Esophagus mucosa (tissue), 1 donor: ENCODE results near the gene DCP1A. TPM values are rescaled to one million over a fixed set of nuclear protein-coding genes. Genes with fewer than 3 reads are reported as not detected.
"Not testable (repeated sequence)": the region's sequence is repeated elsewhere in the genome, so short reads cannot be mapped to it uniquely, and the experiment has no call there.

Experiments used
- ATAC-seq: fragments of 200-7000 bp; cut with Tn5 transposase; one replicate; pipeline ENCODE4 v1.9.1; 2020
- total RNA-seq: library from RNA; stranded (reverse); gene quantifications from one replicate; pipeline ENCODE4 v1.2.4, GENCODE V29; 2023
- donor health status: DM: yes; HTN: yes; CAD: no.

DCP1A gene
- total RNA-seq: 11.3 TPM

DNA sequence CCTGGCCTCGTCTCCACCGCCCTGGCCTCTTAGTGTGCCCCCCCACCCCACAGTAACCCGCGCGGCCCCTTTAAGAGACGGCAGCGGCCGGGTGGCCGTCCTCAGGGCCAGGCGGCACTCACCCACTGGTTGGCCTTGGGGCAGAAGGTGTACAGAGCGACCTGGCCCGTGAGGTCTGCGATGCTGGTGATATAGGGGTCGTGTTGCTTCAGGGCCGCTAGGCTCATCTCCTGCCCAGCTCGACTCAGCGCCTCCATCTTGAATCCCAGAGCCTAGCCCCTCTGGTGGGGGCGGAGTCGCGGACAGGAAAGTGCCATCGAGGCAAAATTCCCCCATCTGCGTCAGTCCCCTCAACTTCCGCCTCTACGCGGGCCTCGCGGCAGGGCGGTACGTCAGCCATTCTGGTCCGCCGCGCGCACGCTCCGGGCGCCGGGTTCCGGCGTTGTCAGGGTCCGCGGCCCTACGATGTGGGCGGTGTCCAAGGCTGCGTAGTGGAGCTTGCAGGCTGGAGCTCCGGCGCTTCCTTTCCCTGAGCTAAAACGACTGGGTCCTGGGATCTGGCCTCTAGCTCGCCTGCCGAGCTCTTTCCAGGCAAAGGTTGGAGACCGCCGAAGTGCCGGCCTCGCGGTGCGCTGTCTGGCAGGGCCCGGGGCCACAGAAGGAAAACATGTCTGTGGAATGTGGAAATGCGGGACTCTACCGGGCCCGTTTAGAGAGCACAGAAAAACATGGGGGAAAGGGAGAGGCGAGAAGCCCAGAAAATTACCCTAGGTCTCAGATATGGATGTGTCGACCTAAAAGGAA, at the start of gene DCP1A:
Gene DCP1A (minus strand): TSS at position 283 of the 804 bp plus-strand sequence. CDS start 26 bp downstream, at position 257.
- ATAC-seq: peak; percentile 99

DNA sequence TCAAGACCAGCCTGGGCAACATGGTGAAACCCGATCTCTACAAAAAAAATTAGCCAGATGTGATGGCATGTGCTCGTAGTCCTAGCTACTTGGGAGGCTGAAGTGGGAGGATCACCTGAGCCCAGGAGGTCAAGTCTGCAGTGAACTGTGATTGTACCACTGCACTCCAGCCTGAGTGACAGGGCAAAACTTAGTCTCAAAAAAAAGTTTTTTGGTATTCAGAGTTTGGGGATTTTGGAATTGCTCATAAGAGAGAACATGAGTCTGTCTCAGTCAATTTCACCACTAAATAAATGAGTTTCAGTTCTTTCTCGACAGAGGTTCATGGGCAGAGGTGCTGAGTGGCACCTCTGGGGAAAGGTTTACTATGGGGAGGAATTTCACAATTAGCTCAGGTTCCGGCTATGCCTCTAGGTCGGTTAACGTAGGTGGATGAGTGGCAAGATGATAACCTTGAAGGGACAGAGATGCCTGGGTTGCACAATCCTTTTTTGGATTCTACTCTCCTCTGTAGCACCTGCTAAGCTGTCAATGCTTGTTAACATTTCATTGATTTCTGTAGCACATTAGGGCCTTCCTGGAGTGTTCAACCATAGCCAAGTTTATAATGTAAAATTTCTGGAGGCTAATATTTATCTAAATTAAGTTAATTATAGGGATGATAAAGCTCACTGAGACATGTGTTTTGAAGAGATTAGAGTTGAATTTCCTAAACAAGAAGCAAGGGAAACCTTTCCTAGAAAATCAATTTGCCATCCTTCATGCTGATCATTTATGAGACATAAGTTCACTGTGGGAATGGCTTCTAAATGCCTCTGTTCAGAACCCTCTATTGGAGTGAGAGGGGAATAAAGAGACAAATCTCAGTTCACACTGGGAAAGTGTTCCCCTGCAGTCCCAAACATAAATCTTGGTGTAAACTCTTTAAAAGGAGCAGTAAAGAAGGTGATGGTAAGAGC, 37.4 kb upstream of the DCP1A start:
- no peak for ATAC-seq

DNA sequence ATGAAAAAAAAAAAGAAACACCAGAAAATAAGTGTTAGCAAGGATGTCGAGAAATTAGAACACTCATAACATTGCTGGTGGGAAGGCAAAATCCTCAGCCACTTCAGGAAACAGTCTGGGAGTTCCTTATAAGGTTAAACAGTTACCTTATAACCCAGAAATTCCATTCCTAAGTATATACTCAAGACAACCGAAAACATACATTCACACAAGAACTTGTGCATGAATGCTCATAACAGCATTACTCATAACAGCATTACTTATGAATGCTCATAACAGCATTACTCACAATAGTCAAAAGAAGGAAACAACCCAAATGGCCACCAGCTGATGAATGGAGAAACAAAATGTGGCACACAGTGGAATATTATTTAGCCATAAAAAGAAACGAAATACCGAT, 34.8 kb upstream of the DCP1A start:
- ATAC-seq: peak; percentile 57

DNA sequence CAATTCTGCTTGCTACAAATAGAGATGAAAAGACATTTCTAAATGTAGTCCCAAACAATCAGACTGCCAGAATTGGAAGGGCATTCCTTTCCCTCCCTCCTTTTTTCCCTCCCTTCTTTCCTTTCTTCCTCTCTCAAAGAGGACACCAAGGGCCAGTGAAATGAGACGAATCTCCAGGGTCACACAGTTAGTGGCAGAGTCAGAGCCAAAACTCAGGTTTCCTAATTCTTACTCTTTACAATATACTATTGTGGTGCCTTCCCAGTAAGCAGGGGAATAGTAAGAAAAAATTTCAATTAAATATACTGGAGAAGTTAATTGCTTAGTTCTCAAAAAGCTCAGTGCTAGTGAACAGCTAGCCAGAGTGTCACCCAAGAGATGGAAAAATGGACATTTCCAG, 33.0 kb upstream of the DCP1A start:
- no peak for ATAC-seq

DNA sequence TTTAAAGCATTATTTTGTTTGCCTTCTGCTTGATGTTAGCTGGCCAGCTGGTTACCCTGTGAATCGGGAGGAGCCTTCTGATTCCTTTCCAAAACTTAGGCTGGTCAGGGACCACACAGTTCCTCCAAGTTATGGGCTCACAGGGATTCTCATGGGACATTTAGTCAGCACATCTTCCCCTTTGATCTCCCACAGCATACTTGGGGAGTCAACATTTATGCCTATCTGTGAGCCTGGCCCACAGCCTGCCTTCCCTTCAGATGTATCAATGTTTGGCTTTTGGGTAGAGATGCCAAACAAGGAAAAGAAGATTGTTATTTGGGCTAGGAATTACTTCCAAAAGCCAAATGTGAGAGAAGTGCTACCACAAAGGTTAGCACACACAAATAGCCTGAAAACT, 32.6 kb upstream of the DCP1A start:
- no peak for ATAC-seq

DNA sequence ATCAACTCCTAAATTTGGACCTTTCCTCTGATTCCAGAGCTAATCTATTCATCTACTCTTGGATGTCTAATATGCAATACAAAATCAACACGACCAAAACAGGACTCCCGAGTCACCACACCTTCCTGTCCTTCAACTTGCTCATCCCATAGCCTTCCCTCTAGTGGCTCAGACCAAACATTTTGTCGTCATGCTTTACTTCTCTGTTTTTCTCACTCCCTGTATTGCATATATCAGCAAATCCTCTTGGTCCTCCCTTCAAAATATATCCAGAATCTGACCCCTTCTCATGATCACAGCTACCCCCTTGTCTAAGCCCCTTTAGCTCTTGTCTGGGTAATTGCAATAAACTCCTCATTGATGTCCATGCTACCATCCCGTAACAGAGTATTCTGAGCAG, 30.5 kb upstream of the DCP1A start:
- ATAC-seq: no peak

DNA sequence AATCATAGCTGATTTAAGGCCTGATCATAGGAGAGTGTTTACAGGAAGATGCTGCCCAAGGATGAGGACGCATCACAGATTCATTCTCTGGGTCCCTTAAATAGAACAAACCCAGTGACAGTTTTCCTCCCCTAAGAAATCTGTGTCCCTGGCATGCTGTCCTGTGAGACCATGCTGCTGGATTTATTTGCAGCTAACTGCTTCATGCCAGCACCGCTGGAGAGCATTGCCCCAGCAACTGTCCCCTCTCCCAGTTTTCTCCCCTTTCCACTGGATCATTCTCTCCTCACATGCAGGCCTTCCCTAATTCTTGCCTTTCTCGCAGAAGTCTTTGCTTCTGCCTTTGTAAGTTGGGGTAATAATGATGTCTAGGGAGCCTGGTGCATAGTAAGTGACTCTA, 29.3 kb upstream of the DCP1A start:
- ATAC-seq: no peak

DNA sequence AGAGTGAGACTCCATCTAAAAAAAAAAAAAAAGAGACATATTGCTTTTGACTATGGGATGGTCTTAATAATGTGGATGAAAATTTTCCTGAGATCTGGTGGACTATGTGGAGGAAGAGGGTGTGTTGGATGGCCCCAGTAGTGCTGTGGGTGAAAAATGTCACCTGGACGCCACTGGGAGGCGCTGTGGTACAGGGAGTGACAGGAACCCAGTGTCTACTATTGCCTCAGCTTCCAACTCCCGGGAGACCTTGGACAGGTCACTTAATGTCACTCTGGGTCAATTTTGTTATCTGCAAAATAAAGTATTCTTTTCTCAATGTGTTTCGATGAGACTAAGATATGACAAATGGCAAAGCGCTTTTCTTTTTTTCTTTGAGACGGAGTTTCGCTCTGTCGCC, 27.7 kb upstream of the DCP1A start:
- peak; percentile 89 for ATAC-seq

DNA sequence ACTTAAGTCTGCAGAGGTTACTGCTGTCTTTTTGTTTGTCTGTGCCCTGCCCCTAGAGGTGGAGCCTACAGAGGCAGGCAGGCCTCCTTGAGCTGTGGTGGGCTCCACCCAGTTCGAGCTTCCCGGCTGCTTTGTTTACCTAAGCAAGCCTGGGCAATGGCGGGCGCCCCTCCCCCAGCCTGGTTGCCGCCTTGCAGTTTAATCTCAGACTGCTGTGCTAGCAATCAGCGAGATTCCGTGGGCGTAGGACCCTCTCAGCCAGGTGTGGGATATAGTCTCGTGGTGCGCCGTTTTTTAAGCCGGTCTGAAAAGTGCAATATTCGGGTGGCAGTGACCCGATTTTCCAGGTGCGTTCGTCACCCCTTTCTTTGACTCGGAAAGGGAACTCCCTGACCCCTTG, 23.4 kb upstream of the DCP1A start:
- not testable (repeated sequence) for ATAC-seq

DNA sequence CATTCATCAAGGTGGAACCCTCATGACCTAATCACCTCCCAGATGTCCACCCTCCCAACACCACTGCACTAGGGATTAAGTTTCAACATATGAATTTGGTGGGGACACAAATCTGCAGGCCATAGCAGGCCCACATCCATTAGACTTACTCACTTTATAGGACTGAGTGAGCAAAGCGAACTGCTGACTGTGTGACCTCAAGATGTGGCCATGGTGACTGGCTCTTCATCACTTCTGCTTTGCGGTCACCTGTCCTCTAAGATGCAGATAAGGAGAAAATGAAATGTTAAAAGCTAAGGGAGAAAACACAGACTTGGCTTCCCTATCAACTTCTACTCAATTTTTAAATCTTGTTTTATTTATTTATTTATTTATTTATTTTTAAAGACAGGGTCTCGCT, 14.5 kb upstream of the DCP1A start:
- no peak for ATAC-seq

DNA sequence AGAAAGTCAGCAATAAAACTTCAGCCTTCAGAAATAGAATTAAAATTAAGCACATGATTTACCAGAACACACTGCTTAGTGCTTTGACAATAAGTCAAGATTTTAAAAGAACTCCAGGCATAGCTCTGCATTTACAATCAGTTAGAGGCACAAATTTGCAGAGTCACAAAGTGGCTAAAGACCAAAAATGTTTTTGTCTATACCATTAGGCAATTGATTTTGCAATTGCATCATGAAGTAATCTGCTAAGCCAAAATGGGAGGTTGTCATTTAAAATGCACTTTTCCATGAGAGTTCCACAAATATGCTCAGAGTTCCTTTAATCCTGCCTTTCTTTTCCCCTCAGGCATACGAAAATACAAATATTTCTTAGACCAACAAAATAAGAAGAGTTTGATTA, 10.1 kb upstream of the DCP1A start:
- no peak for ATAC-seq

DNA sequence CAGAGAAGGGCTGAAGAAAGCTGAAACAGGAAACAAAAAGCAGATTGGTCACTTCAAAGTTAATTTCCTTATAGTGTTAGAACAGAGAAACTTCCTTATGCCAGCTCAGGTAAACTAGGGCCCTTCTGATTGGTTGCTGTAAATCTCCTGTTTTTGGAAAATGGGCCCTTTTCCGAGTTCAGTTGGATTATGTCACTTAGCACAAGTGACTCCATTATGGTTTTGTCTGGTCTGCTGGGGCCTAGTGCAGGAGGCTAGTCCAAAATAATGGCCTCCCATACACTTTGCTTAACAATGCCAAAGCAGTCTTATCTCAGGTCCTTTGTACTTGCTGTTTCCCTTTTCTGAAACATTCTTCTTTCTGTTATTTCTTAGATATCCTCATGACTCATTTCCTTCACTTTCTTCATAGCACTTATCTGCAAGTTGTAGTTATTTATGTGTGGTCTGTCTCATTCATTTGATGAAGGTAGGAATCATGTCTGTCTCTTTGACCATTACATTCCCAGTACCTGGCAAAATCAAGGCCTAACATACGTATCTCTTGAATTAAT, 7.7 kb upstream of the DCP1A start:
- ATAC-seq: no peak

DNA sequence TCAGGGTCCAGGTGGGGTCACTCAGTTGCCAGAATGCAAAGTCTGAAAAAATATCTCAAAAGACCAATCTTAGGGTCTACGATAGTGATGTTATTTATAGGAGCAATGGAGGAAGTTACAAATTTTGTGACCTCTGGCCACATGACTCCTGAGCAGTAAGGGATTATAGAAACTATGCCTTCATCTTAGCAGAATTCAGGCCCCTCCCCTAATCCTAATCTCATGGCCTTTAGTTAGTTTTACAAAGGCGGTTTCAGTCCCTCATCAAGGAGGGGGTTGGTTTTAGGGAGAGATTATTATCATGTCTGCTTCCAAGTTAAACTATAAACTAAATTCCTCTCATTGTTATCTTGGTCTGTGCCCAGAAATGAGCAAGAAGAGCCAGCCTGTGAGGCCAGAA, 5.9 kb upstream of the DCP1A start:
- ATAC-seq: no peak

DNA sequence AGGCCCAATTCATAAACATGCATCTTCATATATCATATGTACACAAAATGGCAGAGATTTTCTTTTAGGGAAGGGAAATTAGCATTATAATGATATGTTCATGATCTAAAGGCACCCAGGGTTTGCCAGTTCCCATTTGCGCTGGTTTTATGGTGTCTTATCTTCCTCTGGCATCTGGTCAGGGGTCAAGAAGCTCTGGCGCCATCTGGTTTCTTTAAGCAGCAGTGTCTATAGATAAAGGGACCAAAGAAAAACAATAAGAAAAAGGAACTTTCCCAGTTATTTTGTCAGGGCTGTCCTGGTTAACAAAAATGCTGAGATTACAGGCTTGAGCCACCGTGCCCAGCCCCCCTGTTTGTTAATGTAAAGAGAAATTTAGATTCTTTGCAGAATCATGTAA, 3.3 kb upstream of the DCP1A start:
- no peak for ATAC-seq

DNA sequence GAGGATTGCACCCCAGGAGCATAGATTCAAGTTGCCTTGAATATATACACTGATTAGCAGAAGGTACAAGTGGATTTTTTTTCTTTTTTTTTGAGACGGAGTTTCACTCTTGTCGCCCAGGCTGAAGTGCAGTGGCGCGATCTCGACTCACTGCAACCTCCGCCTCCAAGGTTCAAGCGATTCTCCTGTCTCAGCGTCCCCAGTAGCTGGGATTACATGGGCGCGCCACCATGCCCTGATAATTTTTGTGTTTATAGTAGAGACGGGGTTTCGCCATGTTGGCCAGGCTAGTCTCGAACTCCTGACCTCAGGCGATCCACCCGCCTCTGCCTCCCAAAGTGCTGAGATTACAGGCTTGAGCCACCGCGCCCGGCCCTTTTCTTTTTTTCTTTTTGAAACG, 775 bp upstream of the DCP1A start:
- ATAC-seq: not testable (repeated sequence)

DNA sequence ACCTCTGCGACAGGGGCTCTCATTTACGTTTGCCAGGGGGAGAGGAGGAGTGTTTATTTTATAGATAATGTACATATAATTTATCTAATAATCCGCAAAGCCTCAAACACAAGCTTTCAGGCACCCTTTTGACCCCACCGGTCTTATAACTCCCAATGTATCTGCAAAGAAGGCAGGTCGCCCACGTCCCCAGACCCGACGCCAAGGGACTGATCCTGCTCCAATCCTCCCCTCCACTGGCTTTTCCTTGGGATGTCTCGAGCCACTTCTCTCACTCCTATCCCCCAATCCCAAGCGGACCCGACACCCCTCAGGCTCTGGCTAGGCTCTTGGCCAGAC, 452 bp downstream of the DCP1A start:
- no peak for ATAC-seq

DNA sequence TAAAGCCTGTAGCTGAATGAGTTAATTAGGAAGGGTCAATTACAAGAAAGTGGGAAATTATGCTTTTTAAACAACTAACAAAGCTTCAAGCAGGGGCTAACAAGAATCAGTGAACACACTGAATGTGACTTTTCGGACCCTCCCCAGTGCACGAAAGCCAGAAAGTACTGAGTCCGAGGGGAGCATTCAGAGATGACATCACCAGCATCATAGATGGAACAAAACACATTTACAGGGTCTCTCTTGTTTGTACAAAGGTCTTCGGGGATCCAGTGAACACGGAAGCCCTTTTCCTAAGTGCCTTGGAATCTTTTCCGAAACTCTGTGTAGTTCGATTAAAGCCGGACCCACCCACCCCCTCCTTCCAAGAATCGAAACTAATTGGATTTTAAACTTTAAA, 829 bp downstream of the DCP1A start:
- no peak for ATAC-seq

DNA sequence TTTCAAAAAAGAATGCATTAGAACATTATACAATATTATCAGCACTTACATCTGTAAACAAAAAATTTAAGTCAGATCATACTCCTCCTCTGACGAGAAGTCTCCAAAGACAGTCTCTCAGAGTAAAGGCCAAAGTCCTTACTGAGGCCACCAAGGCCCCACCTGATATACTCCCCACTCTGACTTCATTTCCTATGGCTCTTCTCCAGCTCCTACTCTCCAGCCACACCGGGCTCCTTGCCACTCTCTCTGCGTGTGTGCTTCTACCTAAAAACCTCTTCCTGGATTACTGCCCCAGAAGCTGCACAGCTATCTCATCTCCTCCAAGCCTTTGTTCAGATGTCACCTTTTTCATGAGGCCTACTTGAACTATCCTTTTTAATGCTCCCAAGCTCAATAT, 5.0 kb downstream of the DCP1A start:
- ATAC-seq: no peak

DNA sequence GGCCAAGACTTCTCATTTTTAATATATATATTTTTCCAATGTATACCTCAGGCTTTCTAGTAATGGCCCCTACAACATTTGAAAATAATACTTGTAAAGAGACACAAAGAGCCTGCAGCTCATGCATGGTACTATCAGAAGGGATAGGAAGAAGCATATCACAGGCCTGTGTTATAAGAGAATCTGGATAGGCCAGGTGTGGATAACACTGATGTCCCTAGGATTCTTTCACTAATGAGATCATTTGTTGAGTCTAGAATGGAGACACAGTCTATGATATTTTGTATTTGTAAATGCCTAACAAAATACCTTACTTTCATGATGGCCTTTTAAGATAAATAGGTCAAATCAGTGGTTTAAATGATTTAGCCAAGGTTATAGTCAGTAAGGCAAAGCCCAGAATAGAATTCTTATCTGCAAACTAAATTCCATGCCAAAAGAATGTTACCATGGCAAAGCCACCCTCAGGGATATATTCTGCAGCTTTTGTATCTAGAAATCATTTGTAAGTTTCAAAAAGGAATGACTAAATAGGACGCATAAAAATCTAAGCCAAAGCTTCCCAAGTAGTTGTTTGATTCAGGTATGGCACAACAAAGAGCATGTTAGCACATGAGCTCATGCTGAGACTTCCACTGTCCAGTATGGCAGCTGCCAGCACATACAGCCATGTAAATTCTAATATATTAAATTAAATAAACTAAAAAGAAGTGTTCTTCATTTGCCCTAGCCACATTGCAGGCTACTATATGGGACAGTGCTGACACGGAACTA, 10.0 kb downstream of the DCP1A start:
- ATAC-seq: peak; percentile 47

DNA sequence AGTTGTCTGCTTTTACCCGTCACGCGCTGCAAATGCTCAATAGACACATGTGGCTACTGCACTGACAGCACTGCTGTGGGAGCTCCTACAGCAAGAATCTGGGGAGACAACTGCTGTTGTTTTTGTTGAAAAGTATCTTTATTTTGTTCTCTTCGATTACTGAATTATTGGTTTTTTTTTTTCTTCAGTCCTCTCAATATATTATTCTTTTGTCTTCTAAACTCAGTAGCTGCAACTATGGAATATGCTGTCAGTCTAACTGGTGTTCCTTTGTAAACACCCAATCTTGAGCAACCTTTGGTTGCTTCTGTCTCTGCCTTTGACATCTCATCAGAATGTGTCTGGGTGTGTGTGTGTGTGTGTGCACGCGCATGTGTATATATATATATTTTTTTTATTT, 12.6 kb downstream of the DCP1A start:
- ATAC-seq: no peak

DNA sequence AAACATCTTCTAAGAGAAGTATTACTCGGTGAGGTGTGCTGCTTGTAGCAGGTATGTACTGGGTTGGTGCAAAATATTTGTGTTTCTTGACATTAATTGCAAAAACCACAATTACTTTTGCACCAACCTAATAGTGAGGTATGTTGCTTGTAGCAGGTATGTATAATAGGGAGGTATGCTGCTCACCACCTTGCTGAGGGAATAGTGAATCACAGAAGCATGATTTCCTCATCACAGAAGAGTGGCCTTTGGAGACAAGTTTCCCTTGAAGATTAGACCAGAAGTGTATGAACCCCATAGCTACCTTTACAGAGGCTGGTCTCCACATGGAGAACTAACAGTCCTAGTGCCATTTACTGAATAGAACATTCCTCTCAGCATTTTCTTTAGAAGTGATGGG, 15.5 kb downstream of the DCP1A start:
- no peak for ATAC-seq

DNA sequence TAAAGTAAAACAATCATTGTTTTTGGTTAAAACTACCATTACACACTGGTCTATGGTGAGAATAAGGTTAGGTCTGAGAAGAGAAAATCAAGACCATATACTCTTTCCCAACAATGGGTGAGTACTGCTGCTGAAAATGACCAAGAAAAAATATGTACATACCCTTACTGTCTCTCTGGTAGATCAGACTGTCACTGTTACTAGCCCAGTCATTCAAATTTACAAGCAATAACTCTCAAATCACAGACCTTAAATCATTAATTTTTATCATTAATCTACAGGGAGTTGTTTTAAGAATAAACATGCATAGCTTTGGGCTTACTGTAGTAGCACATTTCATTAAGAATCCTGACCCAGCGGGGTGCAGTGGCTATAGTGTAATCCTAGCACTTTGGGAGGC, 17.4 kb downstream of the DCP1A start:
- ATAC-seq: no peak

DNA sequence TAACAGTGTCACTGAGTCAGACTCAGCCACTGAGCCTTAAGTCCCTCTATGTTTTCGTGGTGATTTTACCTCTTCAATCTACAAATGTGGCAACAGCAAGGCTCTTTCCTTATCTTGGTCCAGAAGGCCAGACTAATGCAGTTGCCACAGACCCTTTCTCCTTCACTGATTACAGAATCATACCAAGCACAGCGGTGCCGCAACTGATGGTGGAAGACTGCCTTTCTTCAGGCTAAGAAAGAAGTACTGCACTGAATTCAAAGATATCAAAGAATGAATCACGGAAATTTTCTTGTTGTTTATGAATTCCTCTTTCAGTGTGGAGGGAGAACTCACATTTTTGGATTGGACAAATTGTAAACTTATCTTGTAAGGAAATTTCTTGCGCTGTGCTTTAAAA, 18.6 kb downstream of the DCP1A start:
- no peak for ATAC-seq
